ENCODE data around the gene CILP.
"Not testable (repeated sequence)": the region's sequence is repeated elsewhere in the genome, so short reads cannot be mapped to it uniquely, and the experiment has no call there.

The CILP gene

DNA sequence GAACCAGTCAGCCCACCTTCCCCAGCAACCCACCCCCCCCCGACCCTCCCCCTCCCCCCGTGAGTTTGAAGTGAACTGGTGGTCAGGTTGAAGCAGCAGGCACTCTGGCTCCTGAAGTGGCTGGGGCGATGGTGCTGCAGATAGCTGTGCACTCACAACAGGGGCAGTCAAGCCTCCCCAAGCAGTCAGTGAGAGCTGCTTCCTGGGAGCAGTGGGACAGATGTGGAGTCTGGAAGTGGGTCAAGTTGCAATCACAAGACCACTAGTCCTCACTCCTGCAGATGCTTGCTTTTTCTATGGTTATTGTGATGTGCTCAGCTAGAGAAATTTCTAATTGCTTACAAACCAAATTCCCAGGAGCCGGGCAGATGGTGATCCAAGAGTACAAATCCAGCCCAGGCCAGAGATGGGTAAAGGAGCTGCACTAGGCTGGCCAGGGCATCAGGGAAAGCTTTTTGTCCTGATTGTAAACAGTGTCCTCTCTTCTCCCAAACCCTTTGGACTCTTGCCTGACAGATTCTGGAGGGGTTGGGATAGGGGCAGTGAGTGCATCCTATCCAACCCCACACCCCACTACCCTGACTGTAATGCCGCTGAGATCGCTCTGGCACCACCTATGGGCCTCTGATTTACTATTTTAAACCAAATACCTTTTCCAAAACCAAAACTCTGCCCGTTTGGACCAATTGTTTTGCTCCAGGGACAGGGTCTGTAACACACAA is 16.3 kb downstream of the CILP start:
- DNase-seq: no peak

DNA sequence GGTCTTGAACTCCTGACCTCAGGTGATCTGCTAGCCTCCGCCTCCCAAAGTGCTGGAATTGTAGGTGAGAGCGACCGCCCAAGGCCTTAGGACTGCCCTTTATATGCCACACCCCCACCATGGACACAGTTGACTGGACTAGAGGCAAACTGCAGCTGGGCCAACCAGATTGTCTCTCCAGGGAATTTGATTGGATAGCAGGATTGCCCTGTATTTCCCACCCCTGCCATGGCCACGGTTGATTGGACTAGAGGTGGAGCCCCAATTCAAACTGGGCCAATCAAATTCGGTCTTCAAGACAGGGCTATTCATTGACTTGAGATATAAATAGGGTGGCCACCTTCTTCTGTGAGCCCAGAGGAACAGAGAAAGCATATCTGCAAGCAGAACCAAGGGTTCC is 19.3 kb downstream of the CILP start:
- no peak for DNase-seq

DNA sequence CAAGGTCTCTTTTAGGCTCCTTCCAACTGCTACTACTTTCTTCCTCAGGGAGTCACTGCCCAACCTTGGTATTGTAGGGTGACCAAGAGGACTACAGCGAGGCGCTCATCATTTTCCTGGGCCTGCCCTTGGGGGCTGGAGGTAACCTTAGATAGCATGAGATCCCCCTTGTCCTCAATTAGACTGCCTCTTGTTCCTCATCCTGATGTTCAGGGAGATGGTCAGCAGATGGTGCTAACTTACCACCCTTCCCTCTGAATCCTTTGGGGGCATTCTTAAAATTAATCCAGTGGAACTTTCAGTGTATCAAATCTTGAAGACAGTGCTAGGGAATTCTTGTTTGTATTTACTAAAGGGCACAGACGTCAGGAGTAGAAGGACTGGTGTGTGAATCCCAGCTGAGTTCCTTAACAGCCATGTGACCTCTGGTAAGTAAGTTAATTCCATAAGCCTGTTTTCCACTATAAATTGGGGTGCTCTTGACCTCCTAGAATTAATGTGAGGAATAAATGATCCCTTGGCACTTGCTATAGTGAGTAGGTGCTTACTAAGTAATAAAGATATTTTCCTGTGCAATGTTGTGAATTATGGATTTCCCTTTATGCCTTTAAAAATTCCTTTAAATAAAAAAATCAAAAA is 22.1 kb downstream of the CILP start:
- no peak for DNase-seq

DNA sequence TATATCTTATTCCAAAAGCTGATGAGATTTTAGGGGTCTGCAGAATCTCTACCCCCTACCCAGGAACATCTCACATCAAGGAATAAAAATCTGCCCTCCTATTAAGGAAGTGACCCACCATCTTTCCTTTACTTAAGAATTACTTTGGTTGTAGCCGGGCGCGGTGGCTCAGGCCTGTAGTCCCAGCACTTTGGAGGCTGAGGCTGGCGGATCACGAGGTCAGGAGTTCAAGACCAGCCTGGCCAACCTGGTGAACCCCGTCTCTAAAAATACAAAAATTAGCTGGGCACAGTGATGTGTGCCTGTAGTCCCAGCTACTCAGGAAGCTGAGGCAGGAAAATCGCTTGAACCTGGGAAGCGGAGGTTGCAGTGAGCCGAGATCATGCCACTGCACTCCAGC is 22.8 kb downstream of the CILP start:
- DNase-seq: not testable (repeated sequence)

DNA sequence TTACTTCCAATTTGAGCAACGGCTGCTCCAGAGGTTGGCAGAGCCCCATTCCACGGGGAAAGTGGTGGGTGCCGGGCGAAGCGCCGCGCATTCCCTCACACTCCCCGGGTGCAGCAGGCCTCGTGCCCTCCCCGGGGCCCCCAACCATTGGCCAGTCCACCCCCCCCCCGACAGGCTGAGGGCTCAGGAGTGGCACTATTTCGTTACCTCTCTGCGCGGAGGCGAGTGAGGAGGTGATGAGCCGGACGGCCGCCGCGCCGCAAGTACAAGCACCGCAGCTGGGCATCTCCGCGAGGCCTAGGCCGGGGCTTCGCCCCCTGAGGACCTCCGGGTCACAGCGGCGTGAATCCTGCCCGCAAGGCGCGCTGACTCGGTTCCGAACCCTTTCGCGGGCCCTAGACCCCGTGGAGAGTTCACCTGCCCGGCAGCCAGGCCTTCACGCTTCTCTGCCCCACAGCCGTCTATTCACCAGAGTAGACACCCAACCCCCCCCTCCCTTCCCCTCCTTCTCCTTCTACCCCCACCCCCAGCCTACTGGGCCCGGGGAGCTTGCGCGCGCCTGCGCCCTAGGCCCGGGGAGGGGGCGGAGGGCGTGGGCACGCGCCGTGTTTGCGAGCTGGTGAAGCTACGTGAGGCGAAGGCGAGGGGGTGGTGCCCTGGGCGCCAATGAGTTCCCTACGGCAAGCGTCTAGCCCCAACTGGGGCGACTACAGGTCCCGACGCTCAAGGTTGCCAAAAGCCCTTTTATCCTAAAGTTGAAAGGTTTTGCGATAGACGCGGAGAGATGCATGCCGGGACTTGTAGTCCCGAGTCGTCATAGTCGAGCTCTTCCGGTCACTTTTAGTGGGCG is 26.2 kb downstream of the CILP start, which contains the start of gene CLPX:
Gene CLPX (minus strand): TSS at position 475 of the 850 bp plus-strand sequence. CDS start 189 bp downstream, at position 286.
- peak in 1 of 2 experiments; percentile 23 for DNase-seq

DNA sequence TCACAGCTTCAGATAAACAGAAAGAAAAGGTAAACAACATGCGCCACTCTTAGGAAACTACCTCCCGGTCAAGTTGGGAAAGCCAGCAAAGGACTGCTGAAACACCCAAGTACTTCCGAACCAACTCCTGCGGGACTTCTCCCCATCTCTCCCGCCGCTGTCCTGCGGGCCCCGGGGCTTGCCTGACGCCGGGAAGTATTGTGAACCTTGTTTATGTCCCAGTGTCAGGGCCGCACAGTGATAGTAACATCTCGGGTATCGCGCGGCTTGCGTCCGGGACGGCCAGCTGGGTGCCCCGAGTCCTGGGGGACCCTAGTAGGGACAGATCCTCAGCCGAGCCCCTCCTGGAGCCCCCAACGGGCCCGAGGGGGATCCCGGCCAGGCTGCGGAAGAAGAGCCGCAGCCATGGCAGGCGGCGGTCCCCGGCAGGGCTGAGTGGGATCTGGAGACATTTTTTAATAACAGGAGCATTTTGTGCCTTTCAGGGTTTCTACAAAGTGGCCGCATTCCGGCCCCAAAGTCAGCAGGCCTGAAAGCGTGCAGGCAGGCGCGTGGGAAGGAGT is 26.9 kb downstream of the CILP start:
- no peak for DNase-seq

DNA sequence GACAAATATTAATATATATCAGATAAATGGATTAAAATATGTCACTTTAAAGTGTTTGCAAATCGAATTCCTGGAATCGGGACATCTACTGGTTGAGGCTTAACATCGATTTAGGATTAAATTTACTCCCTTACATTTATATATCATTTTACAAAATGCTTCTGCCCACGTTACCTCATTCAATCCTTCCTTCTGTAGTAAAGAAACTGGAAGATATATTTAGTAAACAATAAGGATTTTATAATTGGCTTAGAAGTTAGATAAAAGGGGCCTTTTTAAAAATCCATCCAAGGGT is 27.5 kb downstream of the CILP start:
- no peak for DNase-seq

DNA sequence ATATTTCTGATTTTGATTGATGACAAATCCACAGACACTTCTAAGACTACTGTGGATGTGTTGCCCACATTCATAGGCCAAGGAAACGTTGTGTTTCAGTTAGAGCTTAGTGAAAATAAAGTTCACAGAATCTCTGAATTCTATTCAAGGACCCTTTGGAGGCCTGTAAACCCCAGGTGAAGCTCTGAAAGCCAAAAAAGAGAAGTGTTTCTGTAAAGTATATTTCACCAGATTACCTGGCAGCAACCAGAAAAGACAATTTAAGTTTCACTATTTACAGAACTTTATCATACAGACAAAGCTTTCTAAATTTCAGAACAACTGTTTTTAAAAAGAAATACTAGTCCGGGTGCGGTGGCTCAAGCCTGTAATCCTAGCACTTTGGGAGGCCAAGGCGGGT is 28.7 kb downstream of the CILP start:
- no peak for DNase-seq

DNA sequence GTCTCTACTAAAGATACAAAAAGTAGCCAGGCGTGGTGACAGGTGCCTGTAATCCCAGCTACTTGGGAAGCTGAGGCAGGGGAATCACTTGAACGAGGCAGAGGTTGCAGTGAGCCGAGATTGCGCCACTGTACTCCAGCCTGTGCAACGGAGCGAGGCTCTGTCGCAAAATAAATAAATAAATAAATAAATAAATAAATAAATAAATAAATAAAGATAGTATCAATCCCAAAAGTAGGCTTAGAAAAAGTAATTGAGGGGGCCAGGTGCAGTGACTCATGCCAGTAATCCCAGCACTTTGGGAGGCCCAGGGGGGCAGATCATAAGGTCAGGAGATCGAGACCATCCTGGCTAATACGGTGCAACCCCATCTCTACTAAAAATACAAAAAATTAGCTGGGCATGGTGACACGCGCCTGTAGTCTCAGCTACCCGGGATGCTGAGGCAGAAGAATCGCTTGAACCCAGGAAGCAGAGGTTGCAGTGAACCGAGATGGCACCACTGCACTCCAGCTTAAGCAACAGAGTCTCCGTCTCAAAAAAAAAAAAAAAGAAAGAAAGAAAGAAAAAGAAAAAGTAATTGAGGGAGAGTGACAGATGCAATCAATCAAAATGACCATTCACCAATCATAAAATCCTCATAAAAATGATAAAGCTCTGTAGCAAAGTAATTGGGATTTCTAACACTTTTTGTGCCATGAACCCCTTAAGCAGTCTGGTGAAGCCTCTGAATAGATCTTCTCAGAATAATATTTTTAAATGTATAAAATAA is 29.5 kb downstream of the CILP start:
- DNase-seq: not testable (repeated sequence)

DNA sequence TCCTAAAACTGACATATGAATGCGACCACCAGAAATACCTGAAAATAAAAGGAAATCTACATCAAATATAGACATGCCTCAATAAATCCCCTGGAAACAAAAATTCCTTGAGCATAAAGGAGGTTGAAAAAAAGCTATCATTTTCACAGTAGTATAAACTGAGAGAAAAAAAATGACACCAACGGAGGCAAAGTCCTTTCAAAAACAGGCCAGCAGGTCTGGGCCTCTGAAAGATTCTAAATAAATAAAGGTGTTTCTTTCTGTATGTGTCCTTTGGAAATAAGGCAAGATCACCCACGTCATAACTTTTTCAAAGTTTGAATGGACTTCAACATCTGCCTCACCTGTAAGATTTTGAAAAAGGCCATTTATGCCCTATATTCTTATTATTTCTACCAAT is 31.1 kb downstream of the CILP start:
- no peak for DNase-seq

DNA sequence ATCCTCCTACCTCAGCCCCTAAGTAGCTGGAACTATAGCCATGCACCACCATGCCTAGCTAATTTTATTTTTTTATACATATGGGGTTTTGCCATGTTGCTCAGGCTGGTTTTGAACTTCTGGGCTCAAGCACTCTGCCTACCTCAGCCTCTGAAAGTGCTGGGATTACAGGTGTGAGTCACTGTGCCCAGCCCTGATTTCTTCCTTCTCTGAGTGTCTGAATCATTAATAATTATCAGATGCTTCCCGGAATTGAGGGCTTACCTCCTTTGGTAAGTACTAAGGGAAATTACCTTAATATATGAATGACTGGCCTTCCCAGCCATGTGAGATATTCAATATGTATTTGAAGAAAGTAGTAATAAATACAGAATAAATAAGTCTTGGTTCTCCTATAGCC is 33.4 kb downstream of the CILP start:
- no peak for DNase-seq

DNA sequence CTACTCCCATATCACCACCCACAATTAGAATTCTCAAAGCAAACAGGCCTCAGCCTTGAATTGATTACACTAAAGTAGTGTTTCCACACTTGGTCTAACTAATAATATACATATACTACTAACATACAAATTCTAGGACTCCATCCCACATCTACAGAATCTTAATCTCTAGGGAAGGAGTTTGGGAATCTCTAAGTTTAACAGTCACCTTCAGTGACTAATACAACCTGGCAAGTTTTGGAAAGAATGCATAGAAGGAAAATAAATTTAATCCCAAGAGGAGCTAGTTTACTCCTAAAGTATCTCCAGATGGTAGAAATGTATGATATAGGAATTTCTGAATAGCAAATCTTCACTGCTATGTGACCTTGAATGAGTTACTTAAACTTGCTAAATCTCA is 35.2 kb downstream of the CILP start:
- no peak for DNase-seq

DNA sequence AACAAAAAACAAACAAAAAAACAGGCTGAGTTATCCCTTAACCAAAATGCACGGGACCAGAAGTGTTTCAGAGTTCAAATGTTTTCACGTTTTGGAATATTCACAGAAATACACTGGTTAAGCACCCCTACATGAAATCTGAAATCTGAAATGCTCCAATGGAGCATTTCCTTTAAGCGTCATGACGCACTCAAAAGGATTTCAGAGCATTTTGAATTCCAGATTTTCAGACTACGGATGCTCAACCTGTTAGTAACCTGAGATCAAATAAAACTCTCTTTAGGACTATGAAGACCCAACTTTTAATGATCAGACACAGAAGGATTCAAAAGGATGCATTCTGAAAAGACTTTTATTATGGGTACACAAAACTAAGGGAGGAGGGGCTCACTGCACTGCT is 35.8 kb downstream of the CILP start:
- DNase-seq: no peak

DNA sequence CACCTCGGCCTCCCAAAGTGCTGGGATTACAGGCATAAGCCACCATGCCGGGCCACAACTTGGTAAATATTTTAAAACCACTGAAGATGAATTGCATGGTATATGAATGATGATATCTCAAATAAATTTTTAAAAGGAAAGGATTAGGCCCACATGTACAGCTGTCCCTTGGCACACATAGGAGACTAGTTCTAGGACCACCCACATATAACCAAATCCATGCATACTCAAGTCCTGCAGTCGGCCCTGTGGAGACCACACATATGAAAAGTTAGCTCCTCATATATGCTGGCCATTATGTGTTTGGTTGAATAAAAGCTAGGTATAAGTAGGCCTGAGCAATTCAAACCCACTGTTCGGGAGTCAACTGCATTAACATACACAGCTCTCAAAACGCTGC is 36.8 kb downstream of the CILP start:
- DNase-seq: no peak

DNA sequence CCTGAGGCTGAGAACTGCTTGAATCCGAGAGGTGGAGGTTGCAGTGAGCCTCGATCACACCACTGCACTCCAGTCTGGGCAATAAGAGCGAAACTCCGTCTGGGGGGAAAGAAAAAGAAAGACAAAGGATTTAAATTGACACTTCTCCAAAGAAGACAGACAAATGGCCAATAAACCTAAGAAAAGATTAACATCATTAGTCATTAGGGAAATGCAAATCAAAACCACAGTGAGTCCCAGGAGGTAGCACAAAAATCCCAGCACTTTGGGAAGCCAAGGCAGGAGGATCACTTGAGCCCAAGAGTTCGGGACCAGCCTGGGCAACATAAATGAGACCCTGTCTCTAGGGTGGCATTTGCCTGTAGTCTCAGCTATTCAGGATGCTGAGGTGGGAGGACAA is 38.7 kb downstream of the CILP start:
- no peak for DNase-seq

DNA sequence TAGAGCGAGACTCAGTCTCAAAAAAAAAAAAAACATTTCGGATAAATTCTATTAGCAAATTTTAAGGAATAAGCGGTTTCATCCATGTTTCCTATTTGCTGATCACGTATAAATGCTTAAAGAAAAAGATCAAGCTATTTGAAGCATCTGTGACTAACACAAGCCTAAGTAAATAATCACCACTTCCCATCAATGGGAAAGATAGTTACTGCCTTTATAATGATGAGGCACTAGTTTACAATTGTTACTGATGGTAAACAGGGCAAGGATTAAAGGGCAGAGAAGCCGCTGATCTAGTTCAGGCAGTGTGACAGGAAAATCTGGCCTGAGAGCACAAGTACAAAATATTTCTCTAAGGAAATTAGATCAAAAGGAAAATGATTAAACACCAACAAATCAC is 39.8 kb downstream of the CILP start:
- DNase-seq: no peak

DNA sequence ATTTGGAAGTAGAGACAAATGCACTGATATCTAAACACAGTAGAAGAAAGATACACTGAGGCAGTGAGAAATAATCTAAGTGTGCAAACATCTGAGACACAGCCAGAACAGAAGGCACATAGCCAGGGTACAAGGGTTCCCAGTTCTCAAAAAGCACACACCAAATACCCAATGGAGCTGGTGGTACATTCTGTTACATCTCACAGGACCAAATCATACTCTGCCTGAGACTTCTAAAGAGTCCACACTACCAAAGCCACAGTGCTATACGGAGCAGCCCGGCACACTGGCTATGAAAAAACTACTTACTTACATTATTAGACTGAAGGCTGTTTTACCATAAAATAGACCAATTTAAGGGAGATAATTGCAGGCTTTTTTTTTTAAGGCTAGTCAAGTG is 45.4 kb downstream of the CILP start:
- DNase-seq: no peak

DNA sequence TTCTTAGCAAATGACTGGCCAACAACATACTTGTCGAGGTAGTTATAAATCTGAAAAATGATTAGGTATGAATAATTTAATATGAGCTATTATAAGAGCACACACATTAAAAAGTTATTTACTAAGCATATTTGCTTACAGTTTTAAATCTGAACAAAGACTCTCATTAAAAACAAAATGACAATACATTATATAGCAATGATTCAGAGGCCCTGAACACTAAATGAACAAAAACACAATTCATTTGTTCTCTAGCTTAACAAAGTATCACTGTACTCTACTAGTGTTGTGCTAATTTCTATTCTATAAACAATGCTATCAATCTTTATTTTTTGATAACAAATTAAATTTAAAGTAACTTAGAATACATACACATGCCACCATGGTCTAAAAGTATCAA is 47.1 kb downstream of the CILP start:
- no peak for DNase-seq

DNA sequence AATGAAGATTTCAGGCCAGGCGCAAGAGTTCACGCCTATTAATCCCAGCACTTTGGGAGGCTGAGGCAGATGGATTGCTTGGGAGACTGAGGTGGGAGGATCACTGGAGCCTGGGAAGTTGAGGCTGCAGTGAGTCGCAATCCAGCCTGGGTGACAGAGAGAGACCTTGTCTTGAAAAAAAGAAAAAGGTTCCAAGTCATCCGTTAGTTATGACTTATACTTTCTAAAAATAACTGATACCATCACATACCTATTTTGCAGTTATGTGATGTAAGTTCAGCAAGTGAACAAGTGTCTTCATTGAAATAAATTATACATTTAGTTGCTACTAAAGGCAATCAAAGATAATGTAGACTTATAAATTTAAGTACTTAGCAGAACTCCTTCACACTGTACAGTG is 48.2 kb downstream of the CILP start:
- DNase-seq: no peak

DNA sequence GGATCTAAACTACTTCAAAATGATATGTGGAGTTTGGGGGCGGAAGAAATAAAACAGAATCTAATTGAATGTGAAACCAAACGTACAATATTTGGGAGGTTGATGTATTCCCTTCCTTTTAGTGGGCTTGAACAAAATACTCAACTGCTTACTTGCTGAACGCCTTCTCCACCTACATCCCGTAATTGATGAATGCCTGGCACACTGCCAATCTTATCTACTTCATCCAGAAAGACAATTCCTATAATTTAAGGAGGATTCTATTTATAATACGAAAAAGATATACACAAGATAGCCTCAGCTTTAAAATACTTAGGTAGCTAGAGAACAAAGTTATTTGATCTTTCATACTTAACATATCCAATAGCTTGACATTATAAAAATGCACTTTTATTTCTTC is 54.6 kb downstream of the CILP start:
- DNase-seq: no peak

DNA sequence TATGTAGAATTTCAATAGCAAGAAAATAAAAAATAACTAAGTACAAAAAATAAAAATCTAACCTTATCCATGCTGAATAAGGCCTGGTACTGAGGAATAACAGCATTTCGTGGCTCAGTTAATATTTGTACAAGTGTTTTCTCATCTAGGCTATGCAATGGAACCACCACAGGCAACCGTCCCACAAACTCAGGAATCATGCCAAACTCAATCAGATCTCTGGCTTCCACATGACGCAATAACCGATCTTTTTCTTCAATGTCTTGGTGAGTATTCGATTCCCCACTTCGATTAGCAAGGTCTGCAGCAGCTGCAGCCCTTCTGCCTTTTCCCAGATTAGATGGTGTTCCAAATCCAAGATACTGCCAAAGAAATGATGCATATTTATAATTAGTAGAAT is 56.6 kb downstream of the CILP start:
- DNase-seq: no peak

DNA sequence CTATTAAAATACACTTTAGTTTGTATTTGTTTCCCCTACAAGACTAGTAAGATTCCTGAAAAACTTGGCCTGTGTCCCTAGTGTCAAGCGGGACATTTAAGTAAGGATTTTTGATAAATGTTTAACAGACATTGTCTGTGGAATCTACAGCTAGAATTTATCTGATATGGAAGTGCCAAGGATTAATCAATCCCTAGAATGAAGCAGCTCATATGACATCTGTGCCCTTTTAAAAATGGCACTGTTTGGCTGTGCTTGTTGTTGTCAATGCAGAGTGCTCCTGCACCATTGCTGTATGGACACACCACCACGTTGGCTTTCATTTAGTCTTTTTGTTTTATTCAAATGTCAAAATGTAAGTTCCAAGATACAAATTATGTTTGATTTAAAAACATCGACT is 63.4 kb downstream of the CILP start:
- DNase-seq: no peak

DNA sequence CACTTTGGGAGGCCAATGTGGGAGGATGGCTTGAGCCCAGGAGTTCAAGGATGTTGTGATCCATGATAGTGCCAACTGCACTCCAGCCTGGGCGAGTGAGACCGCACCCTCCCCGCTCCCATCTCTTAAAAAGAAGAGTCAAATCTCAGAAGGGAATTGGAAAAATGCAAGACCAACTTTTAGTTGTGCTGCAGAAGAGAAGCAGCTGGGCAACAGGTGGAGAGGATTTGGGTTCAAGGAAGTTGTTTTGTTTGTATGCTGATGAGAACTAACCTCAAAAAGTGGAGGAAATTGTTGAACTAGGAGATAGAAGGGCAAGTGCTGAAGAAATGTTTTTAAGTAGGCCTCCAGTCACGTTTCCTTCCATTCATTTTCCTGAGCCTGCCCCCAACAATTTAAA is 64.8 kb downstream of the CILP start:
- no peak for DNase-seq

Data from cerebellar nuclear complex (tissue), 1 donor.